GM12878 (cell line): ENCODE results near the gene DOCK9. TPM values are rescaled to one million over a fixed set of nuclear protein-coding genes. Genes with fewer than 3 reads are reported as not detected.

ENCODE experiments used
- ATAC-seq: fragments of 200-7000 bp; cut with Tn5 transposase; 3 replicates; pipeline ENCODE4 v1.9.1; 2020; ENCODE audit warnings: mild to moderate bottlenecking, moderate library complexity
- BruUV-seq: library from RNA; stranded (reverse); fragments of 400-500 nt; replicated peaks from 2 replicates; lab custom pipeline; 2021; lab: Mats Ljungman, UMichigan
- CTCF ChIA-PET: fragments of 300-600 bp; sonication (Branson Sonifier 250); formaldehyde crosslinking; extraction: SDS; loops from one replicate; lab custom pipeline; 2021; ENCODE audit warnings: inconsistent platforms; lab: Yijun Ruan, JAX
- POLR2A ChIA-PET: fragments of 350-600 bp; formaldehyde crosslinking; extraction: SDS; loops from one replicate; lab custom pipeline; 2021; ENCODE audit warnings: inconsistent platforms; lab: Charles Lee
- RAD21 ChIA-PET: fragments of 300-600 bp; sonication (Branson Sonifier 250); formaldehyde crosslinking; loops from one replicate; lab custom pipeline; 2023; ENCODE audit warnings: antibody characterized with exemption; ENCODE audit not compliant: unreplicated experiment; lab: Charles Lee
- SMC1A ChIA-PET: fragments of 300-600 bp; sonication (Branson Sonifier 250); formaldehyde crosslinking; loops from one replicate; lab custom pipeline; 2023; ENCODE audit not compliant: unreplicated experiment, uncharacterized antibody; lab: Charles Lee
- DNase-seq: peaks from one replicate; pipeline ENCODE4 v3.0.0-alpha.2; 2011; ENCODE audit warnings: low read depth, low spot score
- FAIRE-seq: peaks from 3 replicates; lab custom pipeline; 2011; peaks lifted over from hg19 to GRCh38; lab: Jason Lieb, UNC
- H2AFZ ChIP-seq: 2 replicates; pipeline ENCODE4 v1.6.0; 2011; ENCODE audit warnings: low read depth, low read length, control low read depth; ENCODE audit not compliant: control insufficient read depth
- H3K27ac ChIP-seq: 2 replicates; pipeline ENCODE4 v1.5.1; 2011; ENCODE audit warnings: control low read depth; ENCODE audit not compliant: control insufficient read depth, insufficient read depth
- H3K27me3 ChIP-seq, 2 experiments: replicated peaks in 1 of 2; 2 replicates each; pipeline versions ENCODE4 v1.6.0 to v1.6.1; 2011; ENCODE audit warnings: low read length in 1 of 2; ENCODE audit not compliant: control insufficient read depth in 2 of 2, insufficient read depth in 2 of 2
- H3K36me3 ChIP-seq, 2 experiments: 2 replicates each; pipeline ENCODE4 v1.5.1; 2011; ENCODE audit warnings: low read length in 1 of 2; ENCODE audit not compliant: control insufficient read depth in 2 of 2, insufficient read depth in 2 of 2
- H3K4me1 ChIP-seq: 2 replicates; pipeline ENCODE4 v1.6.1; 2011; ENCODE audit warnings: mild to moderate bottlenecking, low read length, moderate library complexity, mixed read lengths; ENCODE audit not compliant: control insufficient read depth, insufficient read depth
- H3K4me2 ChIP-seq: 2 replicates; pipeline ENCODE4 v1.6.0; 2011; ENCODE audit warnings: control low read depth; ENCODE audit not compliant: control insufficient read depth, insufficient read depth
- H3K4me3 ChIP-seq: fragments of 200-600 bp; sonication (generic); 2 replicates; pipeline ENCODE4 v1.5.1; 2016
- H3K79me2 ChIP-seq: 2 replicates; pipeline ENCODE4 v1.6.0; 2011; ENCODE audit warnings: low read length; ENCODE audit not compliant: control insufficient read depth, insufficient read depth
- H3K9ac ChIP-seq: 2 replicates; pipeline ENCODE4 v1.8.0; 2011; ENCODE audit warnings: low read length, control low read depth, mixed read lengths; ENCODE audit not compliant: control insufficient read depth, insufficient read depth
- H3K9me3 ChIP-seq: replicated peaks from 3 replicates; pipeline ENCODE4 v1.5.1; 2011; ENCODE audit warnings: mild to moderate bottlenecking, low read length; ENCODE audit not compliant: control insufficient read depth, insufficient read depth
- H4K20me1 ChIP-seq: 2 replicates; pipeline ENCODE4 v1.6.0; 2011; ENCODE audit not compliant: control insufficient read depth, insufficient read depth
- BCLAF1 ChIP-seq: fragments of 450-650 bp; IDR thresholded peaks from 2 replicates; pipeline ENCODE4 v1.6.1; 2017; ENCODE audit warnings: antibody characterized with exemption, mild to moderate bottlenecking, moderate library complexity
- CEBPB ChIP-seq, 2 experiments: fragments of 150-350 bp in 1 of 2; IDR thresholded peaks; 2 replicates each; pipeline ENCODE4 v1.6.1; 2012 to 2014; ENCODE audit warnings: low read depth in 2 of 2, low read length in 2 of 2, borderline replicate concordance in 1 of 2, inconsistent platforms in 1 of 2
- CTCF ChIP-seq, 3 experiments: IDR thresholded peaks in 2 of 3; conservative IDR thresholded peaks in 1 of 3; 2 replicates each; pipeline ENCODE4 v1.5.1; 2011; ENCODE audit warnings: low read depth in 3 of 3, low read length in 3 of 3, mild to moderate bottlenecking in 3 of 3, control low read depth in 2 of 3, moderate library complexity in 2 of 3, inconsistent platforms in 1 of 3, mixed read lengths in 1 of 3; ENCODE audit not compliant: control insufficient read depth in 2 of 3, insufficient read depth in 1 of 3; ENCODE audit errors: extremely low read depth in 1 of 3
- FOS ChIP-seq: IDR thresholded peaks from 3 replicates; pipeline ENCODE4 v1.6.1; 2011; ENCODE audit warnings: borderline replicate concordance; ENCODE audit not compliant: insufficient read length; ENCODE audit errors: extremely low read depth
- MYC ChIP-seq: IDR thresholded peaks from 2 replicates; pipeline ENCODE4 v1.6.1; 2011; ENCODE audit warnings: mild to moderate bottlenecking, low read length, moderate library complexity, inconsistent platforms; ENCODE audit not compliant: insufficient read depth, insufficient replicate concordance, insufficient read length, severe bottlenecking
- NBN ChIP-seq: fragments of 450-650 bp; IDR thresholded peaks from 2 replicates; pipeline ENCODE4 v1.6.1; 2016
- POLR2A ChIP-seq: IDR thresholded peaks from 2 replicates; pipeline ENCODE4 v1.6.1; 2011; ENCODE audit warnings: low read depth, mild to moderate bottlenecking, low read length
- STAT1 ChIP-seq: fragments of 450-650 bp; conservative IDR thresholded peaks from 2 replicates; pipeline ENCODE4 v1.6.1; 2014; ENCODE audit warnings: antibody characterized with exemption, mild to moderate bottlenecking
- ZBTB40 ChIP-seq: fragments of 450-650 bp; IDR thresholded peaks from 2 replicates; pipeline ENCODE4 v1.6.1; 2016; ENCODE audit warnings: mild to moderate bottlenecking, moderate library complexity, borderline replicate concordance
- ZZZ3 ChIP-seq: IDR thresholded peaks from 2 replicates; pipeline ENCODE4 v1.6.1; 2011; ENCODE audit warnings: low read depth; ENCODE audit not compliant: control insufficient read depth, insufficient read length
- WGBS: methylation state at CpG from one replicate; pipeline ENCODE4 v1.1.6; 2016; ENCODE audit warnings: low lambda C conversion rate; ENCODE audit not compliant: insufficient replicate concordance, insufficient coverage; ENCODE audit errors: missing lambda C conversion rate; 5-methylcytosine and 5-hydroxymethylcytosine counted together
- in situ Hi-C: fragments of 300-500 bp; cut with MboI; formaldehyde crosslinking; loops from 9 replicates; pipeline ENCODE4 v1.14.3; 2018; ENCODE audit warnings: mixed read lengths
- intact Hi-C: fragments of 100-400 bp; cut with micrococcal nuclease; formaldehyde crosslinking; loops from one replicate; pipeline ENCODE4 v1.14.2; 2022; ENCODE audit not compliant: unreplicated experiment
- polyA plus RNA-seq, 11 experiments: library from polyadenylated mRNA; depleted of rRNA in 4 of 11; unstranded in 6 of 11; stranded (reverse) in 5 of 11; fragments of >200 nt; fragmentation: Nextera tagmentation in 4 of 11; fragmentation: Illumina TruSeq in 1 of 11; extraction: Ambion mirVana in 4 of 11; extraction: Trizol in 1 of 11; gene quantifications; 1 replicate in 1 of 11; 2 replicates in 10 of 11; pipeline versions ENCODE4 v1.2.1 to v1.2.3, GENCODE V29; 2011 to 2016; ENCODE audit warnings: inconsistent platforms in 2 of 11, missing spikeins in 2 of 11, low read depth in 1 of 11
- total RNA-seq, 4 experiments: library from RNA; depleted of rRNA in 3 of 4; stranded (reverse); fragments of >200 nt in 3 of 4; fragmentation: Illumina TruSeq in 1 of 4; extraction: Trizol in 1 of 4; gene quantifications; 2 replicates each; pipeline versions ENCODE4 v1.2.1 to v1.2.3, GENCODE V29; 2013 to 2021

DOCK9 gene
- total and polyA plus RNA-seq, 10 of the 15 experiments (the other 5 are each of a cell fraction or from before 2014, with no cell fraction given), result 0.09 to 2.9 (median 0.74) TPM

GRCh38 chr13:98842070-98842469 lies 135.8 kb downstream of the DOCK9 start (continued):
- no peak for TF ChIP-seq ZBTB40

- no peaks in the 10 kb centered on the region for H4K20me1 ChIP-seq
- ATAC-seq (peak; percentile 97), DNase-seq (no peak), FAIRE-seq (peak; percentile 86)
- no peak overlapping the region for H3K4me3 ChIP-seq
- ChIA-PET RAD21 (interaction anchor here (0.7 to 1.2 kb wide), 6 partner anchors 13 to 171 kb away, joined by 3 read pairs; no protein-coding TSS in a partner anchor), SMC1A (interaction anchor here (0.8 to 2.0 kb wide), 16 partner anchors 8 to 984 kb away, joined by 3 to 8 read pairs (median 4); no protein-coding TSS in a partner anchor), CTCF (interaction anchor here (0.6 to 3.0 kb wide), 30 partner anchors 9 to 984 kb away, joined by 3 to 18 read pairs (median 4); no protein-coding TSS in a partner anchor), POLR2A (no interaction called here)
- H3K79me2 ChIP-seq, result no peaks in the 10 kb centered on the region
- no peaks in the 10 kb centered on the region for H3K27me3 ChIP-seq
- no TSS peak for BruUV-seq
- WGBS, result 40% methylated on average over 14 of the region's 14 CpGs
- no peaks in the 10 kb centered on the region for H3K9me3 ChIP-seq
- H3K9ac ChIP-seq, result no peak overlapping the region
- no peak overlapping the region for H2AFZ ChIP-seq
- intact Hi-C loops, result loop anchor here (5.0 to 10.0 kb wide), 3 partner anchors 125 to 813 kb away; no protein-coding TSS in a partner anchor
- in situ Hi-C loops, result loop anchor here (5.0 to 10.0 kb wide), 2 partner anchors 395 to 988 kb away; no protein-coding TSS in a partner anchor
- H3K27ac ChIP-seq, result no peak overlapping the region
- H3K36me3 ChIP-seq, result no peaks in the 10 kb centered on the region
- no peak overlapping the region for H3K4me2 ChIP-seq
- H3K4me1 ChIP-seq, result no peaks in the 10 kb centered on the region
- TF ChIP-seq ZZZ3, result no peak
- no peak for TF ChIP-seq BCLAF1
- no peak for TF ChIP-seq POLR2A
- no peak for TF ChIP-seq FOS
- peak; percentile 81 to 93 (median 91) for TF ChIP-seq CTCF (IDR thresholded peaks at IDR 0.05 in 2 of 3, conservative IDR thresholded peaks at IDR 0.05 in 1 of 3; ENCODE audit: control insufficient read depth in 2 of 3, extremely low read depth in 1 of 3, insufficient read depth in 1 of 3, low read depth in 3 of 3, low read length in 3 of 3)
- no peak for TF ChIP-seq STAT1
- TF ChIP-seq NBN, result no peak
- TF ChIP-seq CEBPB (IDR thresholded peaks at IDR 0.05; ENCODE audit: borderline replicate concordance in 1 of 2, low read depth in 2 of 2, low read length in 2 of 2), result no peak
- TF ChIP-seq MYC, result no peak
Measured at GRCh38 chr13:98839856-98840769, 137.8 kb downstream of the DOCK9 start.
